ENCODE measurements around the gene CDH13. TPM values are rescaled to one million over a fixed set of nuclear protein-coding genes. Genes with fewer than 3 reads are reported as not detected.
A peak's percentile ranks its signal among the peaks of the same experiment; 100 is the strongest.

Gene CDH13
- total RNA-seq, 1 donor from 2014 or later = 166 TPM

- ATAC-seq (ENCODE audit: poor library complexity) = peak; percentile 59
Measured at GRCh38 chr16:83842756-83843507, 1216.2 kb downstream of the CDH13 start.

GRCh38 chr16:83843657-83844056 lies 1216.9 kb downstream of the CDH13 start:
- DNase-seq (peak; percentile 44), ATAC-seq (ENCODE audit: poor library complexity) (peak; percentile 55)
- intact Hi-C loops (cut with DNase I) = no loop called here

More at GRCh38 chr16:83842756-83843507, 1216.2 kb downstream of the CDH13 start:
- no peak for DNase-seq
- intact Hi-C loops (cut with DNase I) = no loop called here

- DNase-seq (no peak), ATAC-seq (ENCODE audit: poor library complexity) (no peak)
- intact Hi-C loops (cut with DNase I) = no loop called here
Measured at GRCh38 chr16:83845263-83845662, 1218.5 kb downstream of the CDH13 start.

DNA sequence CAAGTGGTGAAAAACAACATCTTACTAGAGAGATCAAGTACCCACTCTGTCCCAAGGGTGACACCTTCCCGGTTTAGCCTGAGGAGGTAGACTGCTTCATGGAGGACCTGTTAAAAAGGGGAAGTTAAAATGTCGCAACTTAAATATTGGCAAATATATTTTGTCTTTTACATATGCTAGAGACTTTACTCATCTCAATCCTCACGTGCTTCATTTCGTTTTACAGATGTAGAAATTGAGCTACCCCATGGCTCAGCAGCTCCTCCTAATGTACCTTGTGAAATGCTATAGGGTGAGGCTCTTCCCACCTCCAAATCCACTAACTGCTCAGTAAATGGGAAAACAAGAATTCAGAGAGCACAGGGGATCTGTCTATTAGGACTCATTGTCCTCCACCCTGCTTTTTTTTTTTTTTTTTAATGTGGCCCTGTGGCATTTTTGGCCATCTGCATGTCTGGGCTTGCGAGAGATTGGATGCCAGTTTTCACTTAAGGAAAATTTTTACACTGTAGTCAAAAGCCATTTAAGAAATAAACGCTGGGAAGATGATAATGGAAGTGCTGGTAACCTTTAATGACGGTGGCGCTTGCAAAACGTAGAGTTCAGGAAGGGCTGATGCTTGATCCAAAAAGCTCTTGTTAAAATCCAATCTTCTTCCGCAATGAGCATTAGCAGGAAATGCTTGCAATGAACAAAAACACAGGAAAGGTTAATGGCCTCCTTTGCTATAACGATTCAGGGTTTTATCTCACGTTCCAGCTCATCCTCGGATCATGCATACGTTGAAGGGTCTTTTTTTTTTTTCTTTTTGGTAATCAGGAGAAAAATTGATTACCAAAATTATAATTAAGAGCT lies 1220.8 kb downstream of the CDH13 start:
- intact Hi-C loops (cut with DNase I) = no loop called here
- DNase-seq (no peak), ATAC-seq (ENCODE audit: poor library complexity) (no peak)

DNA sequence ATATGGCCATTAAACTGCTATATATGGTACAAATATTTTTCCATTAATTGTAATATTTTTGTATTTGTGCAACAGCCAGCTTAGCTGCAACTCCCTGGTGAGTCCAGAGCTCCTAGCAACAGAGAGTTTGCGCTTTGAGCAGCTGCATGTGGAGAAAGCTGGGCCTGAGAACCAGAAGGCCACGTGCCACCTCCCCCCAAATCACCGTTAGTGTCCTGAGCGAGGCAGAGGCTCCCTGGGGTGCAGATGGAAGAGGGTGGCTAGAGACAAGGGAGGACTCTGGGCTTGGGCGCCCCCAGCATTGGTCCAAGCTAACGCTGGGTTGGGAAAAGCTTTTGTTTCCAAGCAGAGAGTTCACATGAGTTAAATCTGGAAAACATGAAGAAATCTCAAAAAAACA lies 1222.7 kb downstream of the CDH13 start:
- ATAC-seq (ENCODE audit: poor library complexity) (peak; percentile 73), DNase-seq (peak; percentile 57)
- intact Hi-C loops (cut with DNase I) = no loop called here

Small RNA genes within 50 kb of the gene (microRNA-seq; reads per million reads assigned to microRNA genes)
- not detected for gene MIR3182
- gene MIR8058 = not detected

Data from Right ventricle myocardium superior (tissue), 1 donor.